ENCODE results near the gene AKR1C2.
"Not testable (repeated sequence)": the region's sequence is repeated elsewhere in the genome, so short reads cannot be mapped to it uniquely, and the experiment has no call there.

The AKR1C2 gene

DNA sequence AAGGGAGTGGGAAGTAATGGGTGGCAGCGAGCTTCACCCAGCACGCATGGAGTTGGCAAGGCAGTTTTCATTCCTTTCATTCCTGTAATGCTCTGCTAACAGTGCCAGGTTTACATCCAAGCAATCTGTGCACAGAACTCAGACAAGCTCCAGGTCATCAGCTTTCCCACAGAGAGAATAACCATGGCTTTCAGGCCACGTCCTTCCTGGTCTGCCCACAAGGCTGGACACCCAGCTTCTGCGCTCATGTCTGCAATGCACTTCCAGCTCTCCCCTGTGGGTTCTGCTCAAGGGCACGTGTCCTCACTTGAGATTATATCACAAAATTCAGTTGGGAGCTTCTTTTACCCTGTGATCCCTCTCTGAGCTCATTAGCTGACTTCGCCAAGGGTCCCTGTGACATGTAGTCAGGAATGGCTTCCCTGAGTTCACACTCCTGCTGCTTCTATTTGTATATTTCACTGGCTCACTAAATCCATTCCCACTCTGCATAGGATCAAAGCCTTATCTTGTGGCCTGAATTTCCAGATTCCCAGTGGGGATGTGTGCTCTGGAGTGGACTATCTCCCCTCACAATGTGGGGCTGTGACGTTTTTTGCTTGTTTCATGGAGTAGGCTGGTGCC lies 18.6 kb downstream of the AKR1C2 start:
- DNase-seq: no peak

DNA sequence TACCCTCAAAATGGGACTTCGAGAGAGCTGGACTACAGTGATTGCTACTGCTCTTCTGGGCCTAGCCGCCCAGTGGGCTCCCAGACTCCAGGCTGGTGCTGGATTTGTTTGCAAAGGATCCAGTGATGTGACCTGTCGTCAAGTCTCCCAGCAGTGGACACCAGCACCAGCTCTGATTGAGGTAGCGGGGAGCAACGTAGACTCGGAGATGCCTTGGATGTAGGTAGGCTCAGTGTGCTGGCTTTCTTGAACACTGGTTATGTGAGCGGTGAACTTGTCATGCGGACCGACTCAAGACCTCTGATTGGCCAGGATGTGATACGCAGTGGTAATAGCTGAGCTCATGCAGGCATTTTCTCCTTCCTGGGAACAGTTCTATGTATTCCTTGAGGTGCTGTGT lies 19.4 kb downstream of the AKR1C2 start:
- no peak for DNase-seq

DNA sequence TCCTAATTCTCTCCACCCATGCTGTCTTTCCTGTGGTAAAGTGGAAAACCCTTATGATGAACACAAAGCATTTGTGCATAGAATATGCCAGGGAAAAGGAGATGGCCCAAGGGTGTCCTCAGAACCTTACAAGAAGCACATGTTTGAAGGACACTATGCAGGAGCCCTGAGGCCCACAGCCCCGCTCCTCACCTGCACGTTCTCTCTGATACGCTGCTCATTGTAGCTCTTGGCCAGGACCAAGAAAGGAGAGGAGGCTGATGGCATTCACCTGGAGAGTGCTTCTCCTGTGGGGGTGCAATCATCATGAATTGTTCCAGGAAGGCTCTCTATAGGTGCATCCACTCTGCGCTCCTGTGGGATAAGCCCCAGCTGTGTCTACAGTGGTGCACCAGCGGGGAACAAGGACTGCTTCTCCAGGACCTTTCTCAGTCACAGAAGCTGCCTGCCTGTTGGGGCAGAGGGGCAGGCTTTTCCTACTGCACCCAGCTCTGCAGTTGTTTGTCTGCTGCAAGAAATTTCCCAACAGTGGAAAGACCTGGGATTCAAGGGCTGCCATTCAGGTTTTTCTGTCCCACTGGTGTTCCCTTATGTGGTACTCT lies 19.9 kb downstream of the AKR1C2 start:
- DNase-seq: no peak

DNA sequence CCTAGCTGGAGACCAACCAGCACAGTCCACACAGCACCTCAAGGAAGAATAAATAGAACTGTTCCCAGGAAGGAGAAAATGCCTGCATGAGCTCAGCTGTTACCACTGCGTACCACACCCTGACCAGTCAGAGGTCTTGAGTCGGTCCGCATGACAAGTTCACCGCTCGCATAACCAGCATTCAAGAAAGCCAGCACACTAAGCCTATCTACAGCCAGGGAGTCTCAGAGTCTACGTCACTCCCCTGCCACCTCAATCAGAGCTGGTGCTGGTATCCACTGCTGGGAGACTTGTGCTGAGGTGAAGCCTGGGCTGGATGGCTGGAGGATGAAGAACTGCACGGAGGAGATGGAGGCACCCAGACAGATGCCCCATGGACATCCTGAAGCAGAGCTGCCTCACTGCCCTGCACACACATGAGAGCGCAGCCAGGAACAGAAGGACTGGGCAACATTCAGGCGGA lies 20.9 kb downstream of the AKR1C2 start:
- no peak for DNase-seq

DNA sequence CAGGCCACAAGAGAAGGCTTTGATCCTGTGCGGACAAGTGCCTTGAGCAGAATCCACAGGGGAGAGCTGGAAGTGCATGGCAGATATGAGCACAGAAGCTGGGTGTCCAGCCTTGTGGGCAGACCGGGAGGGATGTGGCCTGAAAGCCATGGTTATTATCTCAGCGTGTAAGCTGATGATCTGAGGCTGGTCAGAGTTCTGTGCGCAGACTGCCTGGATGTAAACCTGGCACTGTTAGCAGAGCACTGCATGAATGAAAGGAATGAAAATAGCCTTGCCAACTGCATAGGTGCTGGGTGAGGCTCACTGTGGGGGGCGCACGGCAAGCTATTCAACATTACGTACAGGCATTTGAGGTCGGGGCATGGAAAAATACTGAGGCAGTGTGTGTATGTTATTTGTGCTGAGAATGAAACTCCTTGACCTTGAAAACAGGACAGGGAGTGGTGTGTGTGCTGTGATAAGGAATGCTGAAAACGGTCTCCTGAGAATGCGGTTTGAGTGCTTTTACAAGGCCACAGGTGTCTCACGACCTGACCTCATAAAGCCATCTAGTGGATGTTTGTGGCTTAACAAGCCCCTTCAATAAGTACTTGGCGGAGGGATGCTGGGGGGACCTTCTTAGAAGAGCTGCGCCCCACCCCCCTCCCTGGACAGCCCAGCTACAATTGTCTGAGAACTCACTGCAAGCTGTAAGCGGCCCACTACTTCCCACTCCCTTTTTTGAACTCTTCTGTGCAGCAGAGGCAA lies 21.8 kb downstream of the AKR1C2 start:
- no peak for DNase-seq

DNA sequence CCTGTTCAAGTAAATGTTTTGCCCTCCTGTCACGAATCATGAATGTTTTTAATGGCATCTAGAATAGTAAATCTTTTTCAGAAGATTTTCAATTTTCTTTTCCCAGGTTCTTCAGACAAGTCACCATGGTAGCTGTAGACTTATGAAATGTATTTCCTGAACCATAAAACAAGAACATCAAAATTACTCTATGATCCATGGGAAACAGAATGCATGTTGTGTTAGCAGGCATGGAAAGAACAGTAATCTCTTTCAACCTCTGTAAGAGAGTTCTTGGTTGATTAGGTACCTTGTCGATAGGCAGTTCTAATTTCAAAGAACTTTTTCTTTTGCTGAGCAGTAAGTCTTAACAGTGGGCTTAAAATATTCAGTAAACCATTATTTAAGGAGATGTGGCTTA lies 22.9 kb downstream of the AKR1C2 start:
- DNase-seq: no peak

DNA sequence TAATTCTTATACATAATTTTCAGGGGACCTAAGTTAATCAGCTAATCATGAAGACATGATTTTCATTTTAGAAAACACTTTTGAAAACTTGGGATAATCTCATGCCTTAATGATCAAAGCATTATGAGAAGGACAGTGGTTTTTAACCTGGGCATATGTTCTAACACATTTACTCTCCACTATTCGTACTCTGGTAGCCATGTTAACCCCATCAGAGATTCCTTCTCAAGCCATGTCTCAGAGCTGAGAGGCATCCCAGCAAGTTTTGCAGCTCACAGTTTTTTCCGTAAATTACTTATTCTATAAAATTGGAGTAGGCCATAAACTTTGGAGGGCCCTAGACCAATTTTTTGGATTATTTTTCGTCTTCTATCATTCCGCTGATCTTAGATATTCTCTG lies 24.8 kb downstream of the AKR1C2 start:
- no peak for DNase-seq

DNA sequence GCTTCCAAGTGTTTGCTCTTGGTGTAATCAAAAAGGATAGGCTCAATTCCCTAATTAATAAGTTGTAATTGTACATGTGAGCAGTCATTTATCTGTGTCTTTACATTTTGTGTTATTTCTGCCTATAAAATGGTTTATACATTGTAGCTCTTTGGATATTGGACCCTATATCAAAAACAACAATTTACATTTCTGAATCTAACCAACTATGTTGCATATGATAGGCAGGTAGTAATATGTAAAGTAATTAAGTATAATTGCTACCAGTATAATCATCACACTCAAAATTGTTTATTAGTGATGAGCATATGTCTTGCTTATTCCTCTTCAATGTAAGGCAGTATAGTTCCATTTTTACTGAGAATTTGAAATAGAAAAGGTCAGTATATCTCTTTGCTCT lies 26.6 kb downstream of the AKR1C2 start:
- no peak for DNase-seq

DNA sequence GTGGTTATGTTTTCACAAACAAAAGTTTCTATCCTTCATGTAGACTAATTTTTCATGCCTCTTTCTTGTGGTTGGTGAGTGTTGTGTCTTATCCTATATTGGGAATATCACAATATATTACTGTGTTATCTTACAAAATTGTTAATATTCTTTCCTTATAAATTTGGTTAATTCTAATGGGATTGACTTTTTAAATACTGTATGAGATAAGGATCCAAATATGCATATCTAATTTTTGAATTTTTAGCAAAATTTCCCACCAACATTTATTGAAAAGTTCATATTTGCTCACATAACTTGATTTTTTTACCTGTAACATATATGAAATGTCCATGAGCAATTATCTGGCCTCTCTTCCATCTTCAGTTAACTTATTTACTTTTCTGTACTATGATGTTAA lies 29.3 kb downstream of the AKR1C2 start:
- not testable (repeated sequence) for DNase-seq

DNA sequence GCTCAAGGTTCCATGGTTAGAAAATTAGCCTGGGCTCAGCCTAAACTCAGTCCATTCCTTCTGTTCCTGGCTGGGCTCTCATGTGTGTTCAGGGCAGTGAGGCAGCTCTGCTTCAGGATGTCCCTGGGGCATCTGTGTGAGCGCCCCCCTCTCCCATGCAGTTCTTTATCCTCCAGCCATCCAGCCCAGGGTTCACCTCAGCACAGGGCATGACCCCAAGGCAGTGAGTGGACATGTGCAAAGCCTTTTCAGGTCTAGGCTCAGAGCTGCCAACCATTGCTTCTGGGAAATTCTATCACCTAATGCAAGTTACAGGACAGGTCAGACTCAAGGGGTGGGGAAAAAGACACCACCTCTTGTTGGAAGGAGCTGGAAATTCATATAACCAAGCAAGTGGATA lies 30.4 kb downstream of the AKR1C2 start:
- DNase-seq: not testable (repeated sequence)

DNA sequence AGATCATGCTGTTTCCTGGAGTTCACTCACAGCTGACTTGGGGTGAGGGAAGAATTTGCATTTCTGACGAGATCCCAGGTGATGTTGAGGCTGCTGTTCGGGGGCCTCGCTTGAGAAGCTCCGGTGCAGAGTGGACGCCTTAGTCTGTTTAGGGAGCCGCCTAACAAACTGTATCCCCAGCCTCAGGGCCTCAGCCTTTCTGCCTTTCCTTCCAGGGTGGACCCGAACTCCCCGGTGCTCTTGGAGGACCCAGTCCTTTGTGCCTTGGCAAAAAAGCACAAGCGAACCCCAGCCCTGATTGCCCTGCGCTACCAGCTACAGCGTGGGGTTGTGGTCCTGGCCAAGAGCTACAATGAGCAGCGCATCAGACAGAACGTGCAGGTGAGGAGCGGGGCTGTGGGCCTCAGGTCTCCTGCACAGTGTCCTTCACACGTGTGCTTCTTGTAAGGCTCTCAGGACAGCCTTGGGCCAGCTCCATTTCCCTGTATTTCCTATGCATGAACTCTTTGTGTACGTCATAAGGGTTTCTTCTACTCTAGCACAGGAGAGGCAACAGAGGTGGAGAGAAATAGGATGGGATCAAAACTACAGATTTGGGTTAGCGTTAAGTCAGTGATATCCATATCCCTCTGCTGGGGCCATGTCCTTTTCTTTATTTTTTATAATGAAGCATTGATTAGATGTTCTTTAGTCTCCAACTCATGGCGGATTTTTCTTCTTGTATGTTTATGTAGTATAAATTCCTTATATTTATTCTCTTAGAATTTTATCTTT lies 31.1 kb downstream of the AKR1C2 start:
- DNase-seq: not testable (repeated sequence)

DNA sequence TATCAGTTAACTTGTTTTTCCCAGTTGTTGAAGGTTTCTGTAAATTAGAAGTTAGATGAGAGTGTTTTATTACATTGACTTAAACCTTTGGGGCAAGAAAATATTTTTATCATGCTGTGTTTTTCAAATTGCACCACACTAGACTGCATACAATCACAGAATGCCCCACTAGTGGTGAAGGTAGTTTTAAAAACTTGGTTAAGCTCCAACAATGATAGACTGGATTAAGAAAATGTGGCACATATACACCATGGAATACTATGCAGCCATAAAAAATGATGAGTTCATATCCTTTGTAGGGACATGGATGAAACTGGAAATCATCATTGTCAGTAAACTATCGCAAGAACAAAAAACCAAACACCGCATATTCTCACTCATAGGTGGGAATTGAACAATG lies 33.3 kb downstream of the AKR1C2 start:
- DNase-seq: not testable (repeated sequence)

DNA sequence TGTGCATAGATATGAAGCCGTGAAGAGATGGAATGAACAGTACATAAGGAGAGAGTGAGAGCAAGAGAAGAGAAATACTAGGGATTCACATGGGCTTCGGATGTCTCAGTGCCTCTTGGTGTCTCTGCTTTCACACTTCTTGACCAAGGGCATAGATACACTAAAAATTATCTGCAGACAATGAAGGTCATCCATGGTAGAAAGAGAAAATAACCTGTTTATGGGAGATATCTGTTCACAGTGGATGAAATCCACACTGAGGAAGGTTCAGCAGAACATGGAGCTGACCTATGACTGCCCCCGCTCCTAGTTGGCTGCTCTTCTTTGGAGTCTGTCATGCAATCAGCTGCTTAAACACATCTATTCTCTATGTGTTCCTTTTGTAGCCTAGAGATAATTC lies 34.4 kb downstream of the AKR1C2 start:
- not testable (repeated sequence) for DNase-seq

DNA sequence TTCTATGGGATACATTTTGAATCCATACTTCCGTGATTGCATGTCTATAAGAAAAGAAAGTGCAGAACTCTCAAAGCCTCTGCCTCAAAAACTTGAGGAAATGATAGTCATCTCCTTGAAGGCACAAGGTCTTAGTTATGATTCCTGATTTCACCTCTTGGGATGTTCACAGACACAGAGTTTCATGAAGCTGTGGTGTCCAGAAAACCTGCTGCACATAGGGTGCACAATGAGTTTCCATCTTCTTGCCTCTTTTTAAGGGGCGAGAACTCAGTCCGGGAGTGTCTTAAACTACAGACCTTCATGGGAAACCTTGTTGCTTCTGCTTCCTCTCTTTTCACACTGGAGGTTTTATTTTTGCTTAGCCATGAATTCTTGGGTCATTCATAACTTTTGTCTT lies 36.5 kb downstream of the AKR1C2 start:
- DNase-seq: not testable (repeated sequence)

DNA sequence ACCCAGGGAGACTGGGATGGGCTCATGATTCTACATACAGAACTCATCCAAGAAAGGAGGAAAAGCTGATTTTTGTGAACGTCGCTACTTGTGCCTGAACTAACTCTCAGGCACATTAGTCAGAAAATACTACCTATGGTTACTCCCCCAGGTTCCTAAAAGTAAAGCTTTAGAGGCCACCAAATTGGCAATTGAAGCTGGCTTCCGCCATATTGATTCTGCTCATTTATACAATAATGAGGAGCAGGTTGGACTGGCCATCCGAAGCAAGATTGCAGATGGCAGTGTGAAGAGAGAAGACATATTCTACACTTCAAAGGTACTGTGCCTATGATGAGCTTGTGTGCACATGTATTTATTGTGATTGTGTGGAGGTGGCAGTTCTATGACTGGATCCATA lies 37.9 kb downstream of the AKR1C2 start:
- DNase-seq: not testable (repeated sequence)

DNA sequence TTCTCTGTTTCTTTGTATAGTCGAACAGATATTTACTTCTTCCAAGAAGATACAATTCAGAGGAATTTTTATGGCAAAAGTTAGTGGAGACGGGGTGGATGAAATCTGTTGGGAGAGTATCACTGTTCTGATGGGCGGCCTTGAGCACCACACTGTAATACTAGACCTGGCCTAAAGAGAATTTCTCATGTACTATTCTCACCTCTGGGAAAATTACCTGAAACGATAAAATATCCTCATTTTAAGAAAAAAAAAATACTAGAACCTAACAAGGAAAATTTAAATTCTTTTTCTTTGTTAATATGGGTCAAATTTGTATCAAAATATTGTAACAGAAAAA lies 39.9 kb downstream of the AKR1C2 start:
- DNase-seq: not testable (repeated sequence)

DNA sequence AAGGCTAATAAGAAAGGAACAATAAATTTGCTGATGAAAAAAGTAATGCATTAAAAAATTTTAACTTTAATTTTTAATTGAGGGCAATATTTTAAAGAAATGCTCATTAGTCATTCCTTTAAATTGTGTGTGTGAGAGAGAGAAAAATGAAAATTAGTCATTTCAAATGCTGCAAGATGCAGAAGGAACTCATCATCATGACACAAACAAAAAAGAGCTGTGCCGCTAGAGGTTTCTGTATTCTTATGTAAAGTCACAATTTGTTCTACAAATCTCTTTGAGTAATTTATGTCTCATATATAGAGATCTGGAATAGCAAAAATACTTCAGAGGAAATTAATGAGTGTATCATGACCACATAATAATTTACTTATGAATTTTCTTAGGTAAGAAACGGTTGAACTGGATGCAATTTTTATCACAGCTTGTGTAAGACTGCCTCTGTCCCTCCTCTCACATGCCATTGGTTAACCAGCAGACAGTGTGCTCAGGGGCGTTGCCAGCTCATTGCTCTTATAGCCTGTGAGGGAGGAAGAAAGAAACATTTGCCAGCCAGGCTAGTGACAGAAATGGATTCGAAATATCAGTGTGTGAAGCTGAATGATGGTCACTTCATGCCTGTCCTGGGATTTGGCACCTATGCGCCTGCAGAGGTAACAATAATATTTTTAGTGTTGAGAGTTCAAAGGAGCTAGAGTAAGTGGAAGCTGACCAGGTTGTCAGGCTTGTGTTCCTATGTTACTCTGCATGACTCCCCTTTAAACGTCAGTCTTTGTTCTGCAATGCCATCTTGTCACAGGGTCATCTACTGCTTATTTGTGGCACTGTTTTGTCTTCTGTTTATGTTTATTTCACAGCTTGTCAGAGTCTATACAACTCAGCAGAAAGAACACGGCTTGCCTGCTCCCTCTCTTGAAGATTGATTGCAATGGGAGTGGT lies 40.5 kb downstream of the AKR1C2 start, which contains the start of gene AKR1C1:
Gene AKR1C1, plus strand, starts transcription at position 540 of the 939 bp plus-strand sequence. Its CDS starts 30 bp downstream, at position 570.
- DNase-seq: not testable (repeated sequence)

DNA sequence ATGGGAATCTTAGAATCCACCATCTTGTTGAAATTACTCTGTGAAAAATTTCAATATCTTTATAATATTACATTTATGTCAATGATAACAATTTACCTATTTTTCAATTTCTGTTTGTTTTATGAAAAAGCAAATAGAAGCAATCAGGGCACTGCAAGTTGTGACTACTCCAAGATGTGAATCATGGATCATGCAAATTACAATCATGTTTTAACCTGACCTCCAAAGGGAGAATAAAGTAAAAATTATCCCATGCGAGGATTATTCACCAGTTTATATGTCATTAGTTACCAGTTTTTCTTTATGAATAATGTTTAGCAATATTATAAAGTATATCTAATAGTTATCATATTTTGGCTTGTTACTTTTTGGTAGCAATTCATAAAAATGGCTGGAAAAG lies 41.3 kb downstream of the AKR1C2 start:
- not testable (repeated sequence) for DNase-seq

DNA sequence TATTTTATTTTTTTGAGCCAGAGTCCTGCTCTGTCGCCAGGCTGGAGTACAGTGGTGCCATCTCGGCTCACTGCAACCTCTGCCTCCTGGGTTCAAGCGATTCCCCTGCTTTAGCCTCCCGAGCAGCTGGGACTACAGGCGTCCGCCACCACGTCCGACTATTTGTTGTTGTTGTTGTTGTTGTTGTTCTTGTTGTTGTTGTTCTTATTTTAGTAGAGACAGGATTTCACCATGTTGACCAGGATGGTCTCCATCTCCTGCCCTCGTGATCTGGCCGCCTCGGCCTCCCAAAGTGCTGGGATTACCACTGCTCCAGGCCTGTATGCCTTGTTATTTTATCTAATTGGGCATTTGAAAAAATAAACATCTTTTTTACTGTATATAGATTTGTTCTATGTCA lies 42.1 kb downstream of the AKR1C2 start:
- not testable (repeated sequence) for DNase-seq

DNA sequence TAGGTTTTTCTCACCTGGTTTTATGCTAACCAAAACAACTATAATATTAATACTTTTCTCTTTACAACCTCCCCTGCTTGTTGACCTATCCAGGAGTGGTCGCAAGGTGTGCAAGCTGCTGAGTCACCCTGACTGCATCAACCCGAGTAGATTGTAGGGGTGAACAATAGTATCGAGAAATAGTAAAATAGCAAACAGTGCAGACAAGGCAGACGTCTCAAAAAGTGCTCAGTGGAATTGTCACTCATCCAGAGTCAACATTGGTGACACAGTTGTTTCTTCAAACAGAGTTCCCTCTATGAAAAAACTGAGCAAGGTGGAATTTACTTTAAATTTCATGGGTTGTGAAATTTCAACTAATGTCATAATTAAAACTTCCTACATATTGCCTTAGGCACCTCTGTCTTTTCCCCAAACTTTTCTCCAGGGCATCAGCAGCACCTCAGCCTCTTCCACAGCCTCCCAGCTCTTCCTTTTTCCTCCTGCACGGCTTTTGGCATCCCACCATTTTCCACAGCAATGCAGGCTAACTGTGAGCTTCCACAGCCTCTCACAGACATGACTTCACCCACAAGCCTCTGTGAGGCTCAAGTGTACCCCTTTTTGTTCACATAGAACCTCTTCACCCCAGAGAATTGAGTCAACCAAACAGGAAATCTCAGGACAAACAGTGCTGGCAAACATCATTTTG lies 46.6 kb downstream of the AKR1C2 start:
- not testable (repeated sequence) for DNase-seq

DNA sequence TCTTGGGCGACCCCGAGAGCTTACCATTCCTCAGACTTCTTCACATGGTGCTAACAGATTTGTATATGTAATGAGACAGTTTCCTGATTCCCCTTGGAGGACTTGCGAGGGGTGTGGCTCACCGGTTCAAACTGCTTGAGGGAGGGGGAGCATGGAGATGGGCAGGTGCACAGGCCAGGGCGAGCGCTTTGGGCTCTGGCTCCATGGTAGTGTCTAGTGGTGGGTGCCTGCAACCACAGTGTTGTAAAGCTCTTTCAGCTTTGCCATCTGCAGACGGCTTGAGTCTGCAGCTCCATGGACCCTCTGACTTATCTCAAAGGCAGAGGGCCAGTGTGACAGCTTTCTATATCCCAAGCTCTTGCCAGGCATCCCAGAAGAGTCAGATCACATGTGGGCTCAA lies 47.6 kb downstream of the AKR1C2 start:
- DNase-seq: not testable (repeated sequence)

All from AML-193 (cell line).